K562 treated with DMSO at 1 percent for 24 hours (cell line): ENCODE results near the gene CFAP97D1. TPM values are rescaled to one million over a fixed set of nuclear protein-coding genes. Genes with fewer than 3 reads are reported as not detected.

ENCODE experiments used
- total RNA-seq: library from RNA; unstranded; fragments of 300-600 nt; gene quantifications from 2 replicates; pipeline ENCODE4 v1.2.3, GENCODE V29; 2022; ENCODE audit warnings: low read depth; ENCODE audit not compliant: insufficient read depth

Gene CFAP97D1
- not detected in 2 replicates for total RNA-seq

GRCh38 chr17:43780135-43780534 lies at the start of gene CFAP97D1:
TSS of gene CFAP97D1 (plus strand) at chr17:43780435. CDS start at chr17:43780463, 28 bp downstream.

GRCh38 chr17:43758497-43759174 lies 21.6 kb upstream of the CFAP97D1 start, which contains the start of gene SOST:
TSS of gene SOST (minus strand) at chr17:43758791. CDS start at chr17:43758741, 50 bp downstream.

DNA sequence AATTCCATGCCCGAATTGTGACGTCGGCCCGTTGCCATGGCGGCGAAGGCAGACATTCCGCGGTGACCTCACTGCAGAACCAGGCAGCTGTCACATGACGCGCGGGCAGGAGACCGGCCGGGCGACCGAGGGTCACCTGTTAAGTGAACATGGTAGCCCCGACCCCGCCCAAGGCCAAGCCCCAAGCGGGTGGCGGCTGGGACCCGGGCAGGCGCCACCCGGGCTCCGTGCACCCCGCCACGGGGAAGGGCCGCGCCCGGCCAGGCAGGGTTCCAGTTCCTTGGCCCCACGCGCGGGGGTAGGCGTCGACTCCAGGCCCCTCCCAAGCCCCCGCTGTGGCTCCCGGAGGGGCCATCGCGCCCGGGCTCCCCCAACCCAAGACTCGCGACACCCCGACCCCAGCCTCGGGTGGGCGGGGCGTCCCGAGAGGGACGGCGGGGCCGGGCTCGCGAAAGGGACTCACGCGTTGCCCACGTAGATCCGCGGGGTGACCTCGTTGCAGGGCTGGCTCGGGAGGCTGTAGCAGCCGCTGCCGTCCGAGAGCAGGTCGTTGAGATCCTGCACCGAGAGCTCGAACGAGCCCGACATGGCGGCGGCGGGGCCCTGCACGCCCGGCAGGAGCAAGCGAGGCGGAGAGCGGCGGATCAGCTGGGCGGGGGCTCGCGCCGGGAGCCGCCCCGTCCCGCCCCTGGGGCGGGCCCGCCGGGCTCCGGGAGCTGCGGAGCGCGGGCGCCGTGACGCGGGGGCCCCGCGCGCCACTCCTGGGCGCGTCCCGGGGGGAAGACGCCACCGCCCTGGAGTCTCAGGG lies 1.7 kb upstream of the CFAP97D1 start, which contains the start of gene DUSP3:
Gene DUSP3 (minus strand): TSS at position 641 of the 808 bp plus-strand sequence. CDS start 53 bp downstream, at position 588.

DNA sequence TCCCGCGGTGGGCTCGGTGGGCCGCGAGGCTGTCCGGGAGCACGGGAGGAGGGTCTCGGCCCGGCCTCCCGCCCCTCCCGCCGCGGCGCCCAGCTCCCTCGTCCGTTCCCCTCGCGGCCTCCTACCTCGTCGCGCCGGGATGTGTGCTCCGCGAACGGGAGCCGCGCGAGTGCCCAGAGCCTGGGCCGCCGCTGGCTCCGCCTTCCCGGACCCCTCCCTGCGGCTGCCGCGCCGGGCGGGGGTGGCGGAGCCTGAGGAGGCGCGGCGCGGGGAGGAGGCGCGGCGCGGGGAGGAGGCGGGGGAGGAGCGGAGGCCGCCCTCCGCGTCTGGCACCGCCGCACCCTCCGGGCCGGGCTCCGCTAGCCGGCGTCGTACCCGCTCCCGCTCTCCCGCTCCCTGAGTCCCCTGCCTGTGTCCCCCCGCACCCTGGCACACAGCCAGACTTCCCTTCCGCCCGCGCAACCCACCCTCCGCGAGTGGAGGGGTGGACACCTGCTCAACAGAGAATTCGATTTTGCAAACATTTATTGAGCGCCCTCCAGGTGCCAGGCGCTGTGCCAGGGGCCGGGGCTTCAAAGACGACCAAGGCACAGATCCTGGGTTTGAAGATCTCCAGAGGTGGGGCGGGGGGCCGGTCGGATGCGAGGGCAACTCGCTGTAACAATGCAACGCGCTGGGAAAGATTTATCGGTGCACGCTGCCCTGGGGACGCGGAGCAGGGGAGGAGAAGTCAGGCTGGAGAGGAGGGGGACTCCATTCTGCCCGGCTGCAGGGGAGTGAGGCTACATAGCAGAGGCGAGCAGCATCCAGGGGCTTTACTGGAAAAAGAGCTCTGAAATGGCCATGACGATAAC lies 53.0 kb downstream of the CFAP97D1 start, which contains the start of gene MPP3:
Gene MPP3 (minus strand): TSS at position 171 of the 854 bp plus-strand sequence. CDS start 1,240 bp downstream, outside the sequence.

Other genes with a start within 250 kb of the CFAP97D1 start
- gene ETV4, start 234.1 kb upstream of the CFAP97D1 start, total RNA-seq: 51.7 and 52.3 TPM in 2 replicates
- gene MEOX1, start 118.5 kb upstream of the CFAP97D1 start, total RNA-seq: not detected in 2 replicates
- not detected in 2 replicates for gene SOST, start 21.6 kb upstream of the CFAP97D1 start, total RNA-seq
- gene DUSP3, start 1.5 kb upstream of the CFAP97D1 start, total RNA-seq: 22.7 and 25.6 TPM in 2 replicates
- gene MPP3, start 52.7 kb downstream of the CFAP97D1 start, total RNA-seq: 0.69 and 1.6 TPM in 2 replicates
- gene CD300LG, start 66.7 kb downstream of the CFAP97D1 start, total RNA-seq: not detected in 2 replicates
- 0.22 and 0.24 TPM in 2 replicates for gene MPP2, start 127.1 kb downstream of the CFAP97D1 start, total RNA-seq
- gene PPY, start 162.0 kb downstream of the CFAP97D1 start, total RNA-seq: not detected in 2 replicates
- not detected in 2 replicates for gene PYY, start 173.5 kb downstream of the CFAP97D1 start, total RNA-seq
- gene NAGS, start 224.2 kb downstream of the CFAP97D1 start, total RNA-seq: 0.53 and 0.56 TPM in 2 replicates
- gene TMEM101, start 234.5 kb downstream of the CFAP97D1 start, total RNA-seq: 51.1 and 53.9 TPM in 2 replicates